H1 (cell line): ENCODE measurements around the gene WDR38. TPM values are rescaled to one million over a fixed set of nuclear protein-coding genes. Genes with fewer than 3 reads are reported as not detected.

Experiments used
- CTCF ChIA-PET: fragments of 300-600 bp; sonication (Branson Sonifier 250); formaldehyde crosslinking; loops from one replicate; lab custom pipeline; 2021; ENCODE audit not compliant: partially characterized antibody; lab: Charles Lee
- POLR2A ChIA-PET: fragments of 300-600 bp; sonication (Branson Sonifier 250); formaldehyde crosslinking; loops from one replicate; lab custom pipeline; 2021; ENCODE audit warnings: inconsistent platforms; ENCODE audit not compliant: partially characterized antibody; lab: Charles Lee
- DNase-seq, 2 experiments: peaks; one replicate each; pipeline versions ENCODE4 v3.0.0 to v3.0.0-alpha.2; 2010 to 2022; ENCODE audit warnings: low spot score in 2 of 2, low read depth in 1 of 2, mixed read lengths in 1 of 2
- FAIRE-seq: peaks from 2 replicates; lab custom pipeline; 2011; peaks lifted over from hg19 to GRCh38; lab: Jason Lieb, UNC
- H2AFZ ChIP-seq: 2 replicates; pipeline ENCODE4 v1.8.1; 2012; ENCODE audit warnings: low read length, inconsistent platforms
- H2AK5ac ChIP-seq: 2 replicates; pipeline ENCODE4 v1.6.1; 2013; ENCODE audit warnings: low read depth, low read length
- H2BK120ac ChIP-seq: replicated peaks from 2 replicates; pipeline ENCODE3; 2013; ENCODE audit warnings: low read depth, low read length, inconsistent platforms
- H2BK12ac ChIP-seq: 2 replicates; pipeline ENCODE4 v1.6.1; 2013; ENCODE audit warnings: low read depth, low read length
- H2BK15ac ChIP-seq: 2 replicates; pipeline ENCODE4 v1.6.1; 2013; ENCODE audit warnings: low read length
- H2BK20ac ChIP-seq: 2 replicates; pipeline ENCODE4 v1.6.1; 2013; ENCODE audit warnings: low read length
- H2BK5ac ChIP-seq: 2 replicates; pipeline ENCODE4 v1.6.1; 2013; ENCODE audit warnings: low read depth, low read length
- H3K14ac ChIP-seq: 2 replicates; pipeline ENCODE4 v1.6.1; 2013; ENCODE audit warnings: inconsistent platforms; ENCODE audit not compliant: insufficient read length
- H3K18ac ChIP-seq: 2 replicates; pipeline ENCODE4 v1.6.1; 2013; ENCODE audit warnings: low read length; ENCODE audit errors: extremely low read depth
- H3K23ac ChIP-seq: 2 replicates; pipeline ENCODE4 v1.6.1; 2013; ENCODE audit warnings: inconsistent platforms; ENCODE audit not compliant: insufficient read length
- H3K23me2 ChIP-seq: 2 replicates; pipeline ENCODE4 v1.6.1; 2013; ENCODE audit warnings: low read depth, low read length
- H3K27ac ChIP-seq: 2 replicates; pipeline ENCODE4 v1.6.1; 2011; ENCODE audit warnings: low read depth, low read length, inconsistent platforms
- H3K27me3 ChIP-seq, 4 experiments: replicated peaks in 1 of 4; 1 replicate in 1 of 4; 2 replicates in 3 of 4; pipeline versions ENCODE4 v1.6.1 to v1.8.1; 2011 to 2013; ENCODE audit warnings: low read length in 3 of 4, mild to moderate bottlenecking in 3 of 4, inconsistent platforms in 2 of 4, mixed read lengths in 2 of 4, moderate library complexity in 1 of 4; ENCODE audit not compliant: control insufficient read depth in 3 of 4, insufficient read depth in 3 of 4; ENCODE audit errors: extremely low read depth in 1 of 4
- H3K36me3 ChIP-seq, 4 experiments: 2 replicates each; pipeline versions ENCODE4 v1.6.1 to v1.8.1; 2011 to 2013; ENCODE audit warnings: mild to moderate bottlenecking in 4 of 4, low read length in 3 of 4, moderate library complexity in 2 of 4, control low read depth in 1 of 4, inconsistent platforms in 1 of 4; ENCODE audit not compliant: insufficient read depth in 4 of 4, control insufficient read depth in 2 of 4
- H3K4ac ChIP-seq: replicated peaks from 2 replicates; pipeline ENCODE3; 2013; ENCODE audit warnings: low read length, low read depth, mixed read lengths, inconsistent platforms; ENCODE audit not compliant: insufficient read length
- H3K4me1 ChIP-seq, 4 experiments: replicated peaks in 1 of 4; 1 replicate in 1 of 4; 2 replicates in 3 of 4; pipeline versions ENCODE4 v1.6.1 to v1.8.1; 2011 to 2013; ENCODE audit warnings: low read length in 3 of 4, inconsistent platforms in 2 of 4, mixed read lengths in 1 of 4; ENCODE audit not compliant: insufficient read depth in 4 of 4, control insufficient read depth in 3 of 4
- H3K4me2 ChIP-seq, 2 experiments: 2 replicates each; pipeline versions ENCODE4 v1.6.1 to v1.8.1; 2011 to 2013; ENCODE audit warnings: low read depth in 2 of 2, low read length in 2 of 2, control low read depth in 1 of 2, inconsistent platforms in 1 of 2, mild to moderate bottlenecking in 1 of 2; ENCODE audit not compliant: insufficient read depth in 1 of 2
- H3K4me3 ChIP-seq, 4 experiments: fragments of 200-600, 300-600 bp in 1 of 4; sonication (generic), shearing (Covaris generic), sonication (Bioruptor Twin) in 1 of 4; 2 replicates each; pipeline versions ENCODE4 v1.5.1 to v1.8.1; 2011 to 2016; ENCODE audit warnings: low read length in 4 of 4, low read depth in 3 of 4, control low read depth in 2 of 4, inconsistent platforms in 2 of 4, mild to moderate bottlenecking in 2 of 4, mixed read lengths in 1 of 4, moderate library complexity in 1 of 4; ENCODE audit not compliant: insufficient read depth in 2 of 4; ENCODE audit errors: extremely low read depth in 1 of 4
- H3K56ac ChIP-seq: replicated peaks from 2 replicates; pipeline ENCODE3; 2013; ENCODE audit warnings: low read depth, mild to moderate bottlenecking, mixed read lengths, low read length, inconsistent platforms; ENCODE audit not compliant: insufficient read length
- H3K79me1 ChIP-seq: 2 replicates; pipeline ENCODE4 v1.6.1; 2013; ENCODE audit warnings: low read depth, low read length, control low read depth
- H3K79me2 ChIP-seq, 2 experiments: 2 replicates each; pipeline versions ENCODE4 v1.6.1 to v1.8.1; 2012 to 2013; ENCODE audit warnings: low read length in 2 of 2, mild to moderate bottlenecking in 2 of 2, inconsistent platforms in 1 of 2; ENCODE audit not compliant: insufficient read depth in 2 of 2, control insufficient read depth in 1 of 2
- H3K9ac ChIP-seq, 4 experiments: replicated peaks in 1 of 4; 1 replicate in 1 of 4; 2 replicates in 3 of 4; pipeline versions ENCODE4 v1.6.1 to v1.8.1; 2011 to 2013; ENCODE audit warnings: low read depth in 3 of 4, low read length in 3 of 4, control low read depth in 2 of 4, mild to moderate bottlenecking in 2 of 4, moderate library complexity in 2 of 4, inconsistent platforms in 1 of 4; ENCODE audit errors: extremely low read depth in 1 of 4
- H3K9me3 ChIP-seq, 2 experiments: 2 replicates each; pipeline versions ENCODE4 v1.6.1 to v1.8.1; 2012 to 2013; ENCODE audit warnings: mild to moderate bottlenecking in 2 of 2, moderate library complexity in 2 of 2, control low read depth in 1 of 2, inconsistent platforms in 1 of 2, low read depth in 1 of 2, low read length in 1 of 2, mixed read lengths in 1 of 2; ENCODE audit not compliant: insufficient read depth in 2 of 2
- H4K20me1 ChIP-seq, 2 experiments: replicated peaks in 1 of 2; 2 replicates each; pipeline versions ENCODE3 to v1.8.1; 2011 to 2013; ENCODE audit warnings: inconsistent platforms in 2 of 2, low read length in 2 of 2, mild to moderate bottlenecking in 1 of 2; ENCODE audit not compliant: insufficient read depth in 2 of 2, control insufficient read depth in 1 of 2
- H4K5ac ChIP-seq: 2 replicates; pipeline ENCODE4 v1.6.1; 2013; ENCODE audit warnings: low read length, low read depth, mixed read lengths, inconsistent platforms; ENCODE audit not compliant: insufficient read length
- H4K8ac ChIP-seq: 2 replicates; pipeline ENCODE4 v1.8.0; 2013; ENCODE audit warnings: mild to moderate bottlenecking, moderate library complexity, low read length, inconsistent platforms; ENCODE audit not compliant: insufficient read depth; ENCODE audit errors: extremely low read depth
- H4K91ac ChIP-seq: replicated peaks from 2 replicates; pipeline ENCODE3; 2013; ENCODE audit warnings: low read length, mixed read lengths, inconsistent platforms; ENCODE audit not compliant: insufficient read length
- BACH1 ChIP-seq: IDR thresholded peaks from 2 replicates; pipeline ENCODE4 v1.6.1; 2012; ENCODE audit warnings: low read length, improper control_type of control experiment
- KDM1A ChIP-seq: fragments of 200-600, 300-600 bp; sonication (generic); IDR thresholded peaks from 2 replicates; pipeline ENCODE4 v1.7.1; 2016; ENCODE audit warnings: mild to moderate bottlenecking, low read length, borderline replicate concordance
- KDM4A ChIP-seq: IDR thresholded peaks from one replicate; pipeline ENCODE4 v1.7.1; 2012; ENCODE audit warnings: low read depth, mild to moderate bottlenecking, moderate library complexity, low read length, inconsistent platforms; ENCODE audit not compliant: severe bottlenecking
- PHF8 ChIP-seq: fragments of 200-600 bp; sonication (generic); conservative IDR thresholded peaks from 2 replicates; pipeline ENCODE4 v1.7.1; 2012; ENCODE audit warnings: low read depth, mild to moderate bottlenecking, inconsistent platforms, low read length, moderate library complexity
- SAP30 ChIP-seq: fragments of 300-600 bp; sonication (generic); IDR thresholded peaks from 2 replicates; pipeline ENCODE4 v1.7.1; 2012; ENCODE audit warnings: low read length, moderate library complexity, mild to moderate bottlenecking, inconsistent platforms; ENCODE audit not compliant: insufficient read depth, insufficient replicate concordance
- SP1 ChIP-seq: IDR thresholded peaks from 2 replicates; pipeline ENCODE4 v1.6.1; 2011; ENCODE audit warnings: low read depth, low read length
- WGBS, 2 experiments: shearing (Covaris generic) in 1 of 2; methylation state at CpG; one replicate each; pipeline versions ENCODE4 v1.1.6 to v1.1.7; 2013 to 2015; ENCODE audit warnings: low lambda C conversion rate in 2 of 2, mixed read lengths in 2 of 2, inconsistent platforms in 1 of 2, low coverage in 1 of 2, missing lambda C conversion rate in 1 of 2; ENCODE audit not compliant: insufficient replicate concordance in 2 of 2, insufficient coverage in 1 of 2, insufficient read length in 1 of 2; ENCODE audit errors: extremely low coverage in 1 of 2, missing lambda C conversion rate in 1 of 2; 5-methylcytosine and 5-hydroxymethylcytosine counted together
- polyA plus RNA-seq, 7 experiments: library from polyadenylated mRNA; depleted of rRNA in 3 of 7; stranded (reverse) in 5 of 7; unstranded in 2 of 7; fragments of >200 nt in 5 of 7; fragments of 200-250 nt in 2 of 7; gene quantifications; 1 replicate in 5 of 7; 2 replicates in 1 of 7; 4 replicates in 1 of 7; pipeline versions ENCODE4 v1.2.1 to v1.2.3, GENCODE V29; 2011 to 2013; ENCODE audit warnings: missing spikeins in 2 of 7, mixed read lengths in 2 of 7
- total RNA-seq: library from RNA; stranded (reverse); fragmentation: NEBNext Ultra II Directional; extraction: Animal tissue kit (Norgen Biotek cat#: 25700); gene quantifications from 2 replicates; pipeline ENCODE4 v1.2.1, GENCODE V29; 2021
- TF ChIP-seq, protein P1 (sequence below): IDR thresholded peaks from 2 replicates; pipeline ENCODE4 v1.6.1; 2011; ENCODE audit warnings: low read length, improper control_type of control experiment
- TF ChIP-seq, protein P2 (sequence below): IDR thresholded peaks from 2 replicates; pipeline ENCODE4 v1.6.1; 2012; ENCODE audit warnings: low read length, inconsistent platforms

The WDR38 gene
- total and polyA plus RNA-seq, 2 of the 8 experiments (the other 6 are each of a cell fraction or from before 2014, with no cell fraction given), result not detected

DNA sequence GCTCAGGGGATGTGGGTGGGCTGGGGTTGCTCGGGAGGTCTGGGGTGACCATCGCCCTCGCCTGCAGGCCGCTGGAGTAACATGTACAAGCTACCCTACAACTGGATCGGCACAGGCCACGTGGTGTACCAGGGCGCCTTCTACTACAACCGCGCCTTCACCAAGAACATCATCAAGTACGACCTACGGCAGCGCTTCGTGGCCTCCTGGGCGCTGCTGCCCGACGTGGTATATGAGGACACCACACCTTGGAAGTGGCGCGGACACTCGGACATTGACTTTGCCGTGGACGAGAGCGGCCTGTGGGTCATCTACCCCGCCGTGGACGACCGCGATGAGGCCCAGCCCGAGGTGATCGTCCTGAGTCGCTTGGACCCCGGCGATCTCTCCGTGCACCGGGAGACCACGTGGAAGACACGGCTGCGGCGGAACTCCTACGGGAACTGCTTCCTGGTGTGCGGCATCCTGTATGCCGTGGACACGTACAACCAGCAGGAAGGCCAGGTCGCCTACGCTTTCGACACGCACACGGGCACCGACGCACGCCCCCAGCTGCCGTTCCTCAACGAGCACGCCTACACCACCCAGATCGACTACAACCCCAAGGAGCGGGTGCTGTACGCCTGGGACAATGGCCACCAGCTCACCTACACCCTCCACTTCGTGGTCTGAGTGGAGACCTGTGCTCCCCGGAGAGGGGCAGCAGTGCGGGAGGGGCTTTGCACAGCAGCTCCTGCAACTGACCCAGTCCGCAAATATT lies 43.3 kb upstream of the WDR38 start:
- H3K9ac ChIP-seq, result no peak overlapping the region
- no peak overlapping the region; the same call in 1 of the 2 replicates for H2AFZ ChIP-seq
- H3K4me3 ChIP-seq, result no peak overlapping the region
- H3K23me2 ChIP-seq, result peaks cover 2% of the 10 kb centered on the region; the same call in 1 of the 2 replicates
- no peaks in the 10 kb centered on the region for H4K20me1 ChIP-seq
- FAIRE-seq (no peak), DNase-seq (no peak)
- H3K27me3 ChIP-seq, result no peaks in the 10 kb centered on the region
- peak overlapping the region; percentile 87 for H2BK5ac ChIP-seq
- no peak overlapping the region for H3K14ac ChIP-seq
- peak overlapping the region; percentile 48; the same call in 1 of the 2 replicates for H3K18ac ChIP-seq
- peak overlapping the region; percentile 96 for H2BK12ac ChIP-seq
- H4K8ac ChIP-seq, result no peak overlapping the region; the same call in 1 of the 2 replicates
- H3K4ac ChIP-seq, result peak overlapping the region; percentile 80
- peaks cover 10 to 25% (median 16%) of the 10 kb centered on the region in 4 experiments for H3K4me1 ChIP-seq
- H2BK20ac ChIP-seq, result peak overlapping the region; percentile 99
- ChIA-PET CTCF (interaction anchor here (0.7 to 65.2 kb wide), 8 partner anchors 9 to 193 kb away, joined by 4 to 1529 read pairs (median 7); partner anchors contain the start of genes ARPC5L, NR6A1, OLFML2A and RPL35), POLR2A (interaction anchor here (1.0 to 5.9 kb wide), 5 partner anchors 10 to 52 kb away, joined by 3 to 23 read pairs (median 5); partner anchors contain the start of genes ARPC5L and RPL35)
- H3K9me3 ChIP-seq, result no peaks in the 10 kb centered on the region
- H2BK120ac ChIP-seq, result no peak overlapping the region
- H3K79me2 ChIP-seq, result no peaks in the 10 kb centered on the region
- peak overlapping the region; percentile 91 for H4K91ac ChIP-seq
- peak overlapping the region; percentile 99; the same call in 1 of the 2 replicates for H2AK5ac ChIP-seq
- H3K23ac ChIP-seq, result no peak overlapping the region
- H3K4me2 ChIP-seq, result 0 out of 4 replicates have a peak overlapping the region, but pooled peaks have one; percentile 8 to 31
- H2BK15ac ChIP-seq, result peak overlapping the region; percentile 100
- H3K56ac ChIP-seq, result no peak overlapping the region
- no peaks in the 10 kb centered on the region for H3K79me1 ChIP-seq
- no peak overlapping the region for H4K5ac ChIP-seq
- H3K27ac ChIP-seq, result 0 out of 2 replicates have a peak overlapping the region, but pooled peaks have one; percentile 45
- no peaks in the 10 kb centered on the region for H3K36me3 ChIP-seq
- WGBS, 2 experiments, result 96% methylated on average over 59 of the region's 60 CpGs; no CpG with 5 or more reads in 1 of the 2 experiments
- TF ChIP-seq BACH1 (no peak), PHF8 (no peak), KDM4A (no peak), SAP30 (no peak), KDM1A (no peak), SP1 (no peak)
- TF ChIP-seq, protein P1, sequence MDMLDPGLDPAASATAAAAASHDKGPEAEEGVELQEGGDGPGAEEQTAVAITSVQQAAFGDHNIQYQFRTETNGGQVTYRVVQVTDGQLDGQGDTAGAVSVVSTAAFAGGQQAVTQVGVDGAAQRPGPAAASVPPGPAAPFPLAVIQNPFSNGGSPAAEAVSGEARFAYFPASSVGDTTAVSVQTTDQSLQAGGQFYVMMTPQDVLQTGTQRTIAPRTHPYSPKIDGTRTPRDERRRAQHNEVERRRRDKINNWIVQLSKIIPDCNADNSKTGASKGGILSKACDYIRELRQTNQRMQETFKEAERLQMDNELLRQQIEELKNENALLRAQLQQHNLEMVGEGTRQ, result no peak
- TF ChIP-seq, protein P2, sequence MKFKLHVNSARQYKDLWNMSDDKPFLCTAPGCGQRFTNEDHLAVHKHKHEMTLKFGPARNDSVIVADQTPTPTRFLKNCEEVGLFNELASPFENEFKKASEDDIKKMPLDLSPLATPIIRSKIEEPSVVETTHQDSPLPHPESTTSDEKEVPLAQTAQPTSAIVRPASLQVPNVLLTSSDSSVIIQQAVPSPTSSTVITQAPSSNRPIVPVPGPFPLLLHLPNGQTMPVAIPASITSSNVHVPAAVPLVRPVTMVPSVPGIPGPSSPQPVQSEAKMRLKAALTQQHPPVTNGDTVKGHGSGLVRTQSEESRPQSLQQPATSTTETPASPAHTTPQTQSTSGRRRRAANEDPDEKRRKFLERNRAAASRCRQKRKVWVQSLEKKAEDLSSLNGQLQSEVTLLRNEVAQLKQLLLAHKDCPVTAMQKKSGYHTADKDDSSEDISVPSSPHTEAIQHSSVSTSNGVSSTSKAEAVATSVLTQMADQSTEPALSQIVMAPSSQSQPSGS, result no peak
